Neural progenitor cell (in vitro differentiated cells): ENCODE results near the gene STK33.

Experiments
- EZH2 ChIP-seq: fragments of 200-600 bp; sonication (generic); IDR thresholded peaks from 2 replicates; pipeline ENCODE4 v1.6.1; 2017; ENCODE audit warnings: antibody characterized with exemption, mild to moderate bottlenecking, moderate library complexity
- EZH2phosphoT487 ChIP-seq: fragments of 200-600 bp; sonication (generic); IDR thresholded peaks from 2 replicates; pipeline ENCODE4 v1.6.1; 2017; ENCODE audit warnings: antibody characterized with exemption
- TF ChIP-seq, protein P1 (sequence below): fragments of 200-600 bp; sonication (generic); IDR thresholded peaks from 2 replicates; pipeline ENCODE4 v1.5.1; 2017; ENCODE audit warnings: antibody characterized with exemption, mild to moderate bottlenecking

DNA sequence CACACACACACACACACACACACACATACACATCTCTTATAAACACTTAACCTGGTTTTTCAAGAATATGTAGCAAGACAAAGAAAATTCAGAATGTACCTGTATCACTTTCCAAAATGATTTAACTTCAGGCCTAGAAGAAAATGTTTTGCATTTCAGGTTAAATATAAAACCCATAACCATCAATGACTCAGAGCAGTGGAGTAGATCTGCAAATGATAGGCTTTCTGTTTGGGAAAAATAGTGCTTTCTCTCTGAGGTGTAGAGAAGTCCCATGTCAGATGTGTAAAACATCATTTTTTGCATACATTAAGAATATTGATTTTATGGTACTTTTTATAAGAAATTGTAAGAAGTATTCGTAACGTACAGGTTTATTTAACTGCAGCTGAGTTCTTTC, 116.9 kb downstream of the STK33 start:
- TF ChIP-seq, protein P1, sequence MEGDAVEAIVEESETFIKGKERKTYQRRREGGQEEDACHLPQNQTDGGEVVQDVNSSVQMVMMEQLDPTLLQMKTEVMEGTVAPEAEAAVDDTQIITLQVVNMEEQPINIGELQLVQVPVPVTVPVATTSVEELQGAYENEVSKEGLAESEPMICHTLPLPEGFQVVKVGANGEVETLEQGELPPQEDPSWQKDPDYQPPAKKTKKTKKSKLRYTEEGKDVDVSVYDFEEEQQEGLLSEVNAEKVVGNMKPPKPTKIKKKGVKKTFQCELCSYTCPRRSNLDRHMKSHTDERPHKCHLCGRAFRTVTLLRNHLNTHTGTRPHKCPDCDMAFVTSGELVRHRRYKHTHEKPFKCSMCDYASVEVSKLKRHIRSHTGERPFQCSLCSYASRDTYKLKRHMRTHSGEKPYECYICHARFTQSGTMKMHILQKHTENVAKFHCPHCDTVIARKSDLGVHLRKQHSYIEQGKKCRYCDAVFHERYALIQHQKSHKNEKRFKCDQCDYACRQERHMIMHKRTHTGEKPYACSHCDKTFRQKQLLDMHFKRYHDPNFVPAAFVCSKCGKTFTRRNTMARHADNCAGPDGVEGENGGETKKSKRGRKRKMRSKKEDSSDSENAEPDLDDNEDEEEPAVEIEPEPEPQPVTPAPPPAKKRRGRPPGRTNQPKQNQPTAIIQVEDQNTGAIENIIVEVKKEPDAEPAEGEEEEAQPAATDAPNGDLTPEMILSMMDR = no peak
- TF ChIP-seq EZH2 (no peak), EZH2phosphoT487 (no peak)
